BLaER1 treated with 17β-estradiol and CSF1 and Interleukin-3, amounts not matched to agents 10 nM and 100 nM (cell line): ENCODE results near the gene RNF38.

Experiments used
- H3K27ac ChIP-seq, 11 experiments: shearing (Covaris generic); formaldehyde crosslinking; 2 replicates each; pipeline ENCODE4 v1.8.1; 2022
- H3K27me3 ChIP-seq, 11 experiments: shearing (Covaris generic); formaldehyde crosslinking; 2 replicates each; pipeline ENCODE4 v1.8.1; 2022
- H3K36me3 ChIP-seq, 11 experiments: shearing (Covaris generic); formaldehyde crosslinking; 2 replicates each; pipeline ENCODE4 v1.8.1; 2022
- H3K4me1 ChIP-seq, 10 experiments: shearing (Covaris generic); formaldehyde crosslinking; 2 replicates each; pipeline ENCODE4 v1.8.1; 2022
- H3K4me2 ChIP-seq, 11 experiments: shearing (Covaris generic); formaldehyde crosslinking; 2 replicates each; pipeline ENCODE4 v1.8.1; 2022
- H3K4me3 ChIP-seq, 10 experiments: shearing (Covaris generic); formaldehyde crosslinking; 2 replicates each; pipeline ENCODE4 v1.8.1; 2022
- H3K9ac ChIP-seq, 11 experiments: shearing (Covaris generic); formaldehyde crosslinking; 2 replicates each; pipeline ENCODE4 v1.8.1; 2022
- H3K9me3 ChIP-seq, 11 experiments: shearing (Covaris generic); formaldehyde crosslinking; replicated peaks in 1 of 11; 2 replicates each; pipeline ENCODE4 v1.8.1; 2022
- H4K20me1 ChIP-seq, 11 experiments: shearing (Covaris generic); formaldehyde crosslinking; 2 replicates each; pipeline ENCODE4 v1.8.1; 2022
- Cebpa-rat ChIP-seq, 11 experiments: shearing (Covaris generic); IDR thresholded peaks; 2 replicates each; pipeline ENCODE4 v1.8.1; 2022

The RNF38 gene

GRCh38 chr9:36319806-36320205, 80.3 kb downstream of the RNF38 start:
- H3K9me3 ChIP-seq: peaks cover 0 to 18% (median 10%) of the 10 kb centered on the region in 11 experiments; a peak in 11 of 22 replicates
- no peak overlapping the region for H3K4me3 ChIP-seq
- H3K9ac ChIP-seq: no peak overlapping the region
- no peak overlapping the region for H3K4me2 ChIP-seq
- no peaks in the 10 kb centered on the region for H3K36me3 ChIP-seq
- peaks cover 2 to 42% (median 33%) of the 10 kb centered on the region in 10 experiments for H3K4me1 ChIP-seq
- H4K20me1 ChIP-seq: no peaks in the 10 kb centered on the region
- H3K27me3 ChIP-seq: no peaks in the 10 kb centered on the region
- H3K27ac ChIP-seq: no peak overlapping the region
- no peak for TF ChIP-seq Cebpa-rat (IDR thresholded peaks at IDR 0.05)

- H4K20me1 ChIP-seq: no peaks in the 10 kb centered on the region
- H3K9ac ChIP-seq: no peak overlapping the region
- H3K36me3 ChIP-seq: no peaks in the 10 kb centered on the region
- H3K27ac ChIP-seq: no peak overlapping the region
- no peak overlapping the region for H3K4me3 ChIP-seq
- H3K4me2 ChIP-seq: no peak overlapping the region
- peaks cover 0 to 18% (median 10%) of the 10 kb centered on the region in 11 experiments; a peak in 11 of 22 replicates for H3K9me3 ChIP-seq
- no peak for TF ChIP-seq Cebpa-rat (IDR thresholded peaks at IDR 0.05)
- H3K27me3 ChIP-seq: no peaks in the 10 kb centered on the region
- peaks cover 0 to 45% (median 33%) of the 10 kb centered on the region in 10 experiments; a peak in 17 of 20 replicates for H3K4me1 ChIP-seq
Measured at GRCh38 chr9:36319183-36319582, 80.9 kb downstream of the RNF38 start.

GRCh38 chr9:36318212-36318802, 81.8 kb downstream of the RNF38 start:
- H3K36me3 ChIP-seq: no peaks in the 10 kb centered on the region
- peaks cover 0 to 18% (median 10%) of the 10 kb centered on the region in 11 experiments; a peak in 11 of 22 replicates for H3K9me3 ChIP-seq
- peaks cover 0 to 45% (median 33%) of the 10 kb centered on the region in 10 experiments; a peak in 17 of 20 replicates for H3K4me1 ChIP-seq
- H4K20me1 ChIP-seq: no peaks in the 10 kb centered on the region
- no peak overlapping the region for H3K9ac ChIP-seq
- no peak overlapping the region for H3K4me3 ChIP-seq
- H3K4me2 ChIP-seq: peak overlapping the region in 5 of 11 experiments; percentile 22 to 52 (median 31); a peak in 5 of 22 replicates
- no peak overlapping the region for H3K27ac ChIP-seq
- TF ChIP-seq Cebpa-rat (IDR thresholded peaks at IDR 0.05): peak in 2 of 11 experiments; percentile 41 to 48; a peak in 2 of 22 replicates
- no peaks in the 10 kb centered on the region for H3K27me3 ChIP-seq

- peaks cover 0 to 45% (median 33%) of the 10 kb centered on the region in 10 experiments; a peak in 17 of 20 replicates for H3K4me1 ChIP-seq
- H3K4me3 ChIP-seq: no peak overlapping the region
- H4K20me1 ChIP-seq: no peaks in the 10 kb centered on the region
- peaks cover 0 to 18% (median 10%) of the 10 kb centered on the region in 11 experiments; a peak in 11 of 22 replicates for H3K9me3 ChIP-seq
- H3K27me3 ChIP-seq: no peaks in the 10 kb centered on the region
- no peak overlapping the region for H3K9ac ChIP-seq
- H3K36me3 ChIP-seq: no peaks in the 10 kb centered on the region
- H3K27ac ChIP-seq: peak overlapping the region in 1 of 11 experiments; percentile 33; a peak in 1 of 22 replicates
- TF ChIP-seq Cebpa-rat (IDR thresholded peaks at IDR 0.05): no peak
- H3K4me2 ChIP-seq: peak overlapping the region in 8 of 11 experiments; percentile 12 to 52 (median 32); a peak in 12 of 22 replicates
Measured at GRCh38 chr9:36317766-36318165, 82.3 kb downstream of the RNF38 start.

DNA sequence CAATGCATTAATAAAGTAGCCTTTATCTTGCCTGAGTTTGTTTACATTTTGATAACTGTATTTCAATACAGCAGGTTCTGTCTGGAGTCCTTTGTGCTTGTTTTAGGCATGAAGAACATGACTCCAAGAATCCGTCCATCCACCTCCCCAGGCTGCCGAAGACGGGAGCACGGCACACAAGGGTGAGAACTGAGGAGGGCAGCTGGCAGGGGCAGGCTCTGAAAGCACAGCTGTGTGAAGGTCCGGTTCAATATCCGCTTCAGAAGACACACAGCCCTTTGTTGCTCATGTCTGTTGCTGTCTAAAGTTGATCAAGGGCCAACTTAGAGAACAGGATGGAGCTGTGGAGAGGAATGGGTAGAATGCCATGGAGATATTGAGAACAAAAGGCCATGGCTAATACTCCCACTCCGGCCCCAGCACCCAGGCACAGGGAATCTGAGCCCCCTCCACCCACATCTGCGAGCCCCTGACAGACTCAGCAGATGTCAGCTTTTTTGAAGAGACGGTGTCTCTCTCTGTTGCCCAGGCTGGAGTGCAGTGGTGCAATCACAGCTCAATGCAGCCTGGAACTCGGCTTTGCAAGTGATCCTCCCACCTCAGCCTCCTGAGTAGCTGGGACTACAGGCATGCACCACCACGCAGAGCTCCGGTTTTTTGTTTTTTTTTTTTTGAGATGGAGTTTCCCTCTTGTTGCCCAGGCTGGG, 83.3 kb downstream of the RNF38 start:
- Histone ChIP-seq H3K36me3 (no peaks in the 10 kb centered on the region), H3K9me3 (peaks cover 0 to 11% (median 8%) of the 10 kb centered on the region in 11 experiments; a peak in 9 of 22 replicates), H3K27me3 (no peaks in the 10 kb centered on the region), H3K27ac (peak overlapping the region in 4 of 11 experiments; percentile 19 to 60 (median 44); a peak in 4 of 22 replicates), H4K20me1 (no peaks in the 10 kb centered on the region), H3K9ac (no peak overlapping the region), H3K4me3 (no peak overlapping the region), H3K4me1 (peaks cover 0 to 45% (median 33%) of the 10 kb centered on the region in 10 experiments; a peak in 17 of 20 replicates), H3K4me2 (peak overlapping the region in 7 of 11 experiments; percentile 3 to 53 (median 40); a peak in 10 of 22 replicates)
- TF ChIP-seq Cebpa-rat (IDR thresholded peaks at IDR 0.05): no peak; a peak in 1 of 22 replicates

DNA sequence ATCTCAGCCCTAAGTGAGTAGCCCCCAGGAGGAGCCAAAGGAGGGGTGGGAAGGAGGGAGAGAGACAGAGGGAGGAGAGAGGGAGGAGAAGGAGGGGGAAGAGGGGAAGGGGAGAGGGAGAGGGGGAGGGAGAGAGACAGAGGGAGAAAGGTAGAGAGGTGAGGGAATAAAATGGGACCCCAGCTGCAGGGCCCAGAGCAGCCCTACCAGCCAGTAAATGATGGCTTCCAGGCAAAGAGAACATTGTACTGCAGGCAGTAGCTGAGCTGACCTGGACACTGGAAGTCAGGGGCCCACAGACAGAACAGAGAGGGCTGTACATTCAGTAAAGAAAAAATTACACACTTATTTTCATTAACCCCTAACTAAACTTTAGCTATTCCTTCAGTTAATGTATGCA, 84.0 kb downstream of the RNF38 start:
- H3K36me3 ChIP-seq: no peaks in the 10 kb centered on the region
- H3K27me3 ChIP-seq: no peaks in the 10 kb centered on the region
- no peak overlapping the region for H3K4me3 ChIP-seq
- H3K9ac ChIP-seq: no peak overlapping the region
- no peaks in the 10 kb centered on the region for H4K20me1 ChIP-seq
- H3K4me1 ChIP-seq: peaks cover 0 to 45% (median 33%) of the 10 kb centered on the region in 10 experiments; a peak in 17 of 20 replicates
- H3K4me2 ChIP-seq: peak overlapping the region in 9 of 11 experiments; percentile 3 to 55 (median 52); a peak in 7 of 22 replicates
- H3K9me3 ChIP-seq: peaks cover 0 to 5% (median 2%) of the 10 kb centered on the region in 11 experiments; a peak in 6 of 22 replicates
- peak overlapping the region in 5 of 11 experiments; percentile 44 to 66 (median 59); a peak in 7 of 22 replicates for H3K27ac ChIP-seq
- no peak for TF ChIP-seq Cebpa-rat (IDR thresholded peaks at IDR 0.05)

- peak overlapping the region in 10 of 11 experiments; percentile 18 to 55 (median 52); a peak in 15 of 22 replicates for H3K4me2 ChIP-seq
- H3K9ac ChIP-seq: peak overlapping the region in 5 of 11 experiments; percentile 7 to 46 (median 26); a peak in 3 of 22 replicates
- no peak for TF ChIP-seq Cebpa-rat (IDR thresholded peaks at IDR 0.05)
- no peaks in the 10 kb centered on the region for H4K20me1 ChIP-seq
- no peak overlapping the region for H3K4me3 ChIP-seq
- H3K4me1 ChIP-seq: peaks cover 0 to 38% (median 28%) of the 10 kb centered on the region in 10 experiments; a peak in 17 of 20 replicates
- H3K27me3 ChIP-seq: no peaks in the 10 kb centered on the region
- no peaks in the 10 kb centered on the region for H3K9me3 ChIP-seq
- H3K27ac ChIP-seq: peak overlapping the region in 7 of 11 experiments; percentile 5 to 66 (median 58); a peak in 11 of 22 replicates
- no peaks in the 10 kb centered on the region for H3K36me3 ChIP-seq
Measured at GRCh38 chr9:36315283-36315682, 84.8 kb downstream of the RNF38 start.

DNA sequence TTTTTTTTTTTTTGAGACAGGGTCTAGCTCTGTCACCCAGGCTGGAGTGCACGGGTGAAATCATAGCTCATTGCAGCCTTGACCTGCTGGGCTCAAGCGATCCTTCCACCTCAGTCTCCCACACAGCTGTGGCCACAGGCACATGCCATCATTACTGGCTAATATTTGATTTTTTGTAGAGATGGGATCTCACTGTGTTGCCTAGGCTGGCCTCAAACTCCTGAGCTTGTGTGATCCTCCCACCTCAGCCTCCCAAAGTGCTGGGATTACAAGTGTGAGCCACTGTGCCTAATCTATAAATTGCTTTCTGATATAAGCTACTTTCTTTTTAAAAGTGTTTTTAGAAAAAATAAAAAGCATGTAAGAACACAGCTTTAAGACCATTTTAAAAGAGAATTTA, 85.3 kb downstream of the RNF38 start:
- Histone ChIP-seq H3K27me3 (no peaks in the 10 kb centered on the region), H4K20me1 (no peaks in the 10 kb centered on the region), H3K36me3 (no peaks in the 10 kb centered on the region), H3K4me3 (no peak overlapping the region), H3K4me1 (peaks cover 0 to 36% (median 26%) of the 10 kb centered on the region in 10 experiments; a peak in 17 of 20 replicates), H3K9me3 (no peaks in the 10 kb centered on the region), H3K9ac (no peak overlapping the region), H3K27ac (peak overlapping the region in 1 of 11 experiments; percentile 66; a peak in 1 of 22 replicates), H3K4me2 (peak overlapping the region in 2 of 11 experiments; percentile 52; a peak in 1 of 22 replicates)
- no peak for TF ChIP-seq Cebpa-rat (IDR thresholded peaks at IDR 0.05)
